Measurements from ENCODE around the gene MAGED2. TPM values are rescaled to one million over a fixed set of nuclear protein-coding genes. Genes with fewer than 3 reads are reported as not detected.
"Not testable (repeated sequence)": the region's sequence is repeated elsewhere in the genome, so short reads cannot be mapped to it uniquely, and the experiment has no call there.

Gene MAGED2
- total and polyA plus RNA-seq, 5 donors from 2014 or later, result 61.0 to 116 (median 105) TPM

- no peak overlapping the region for H3K27ac Mint-ChIP-seq
- Histone ChIP-seq H3K9me3 (ENCODE audit: control insufficient read depth in 2 of 2, low read length in 2 of 2) (no peaks in the 10 kb centered on the region), H3K27me3 (ENCODE audit: control insufficient read depth, insufficient read depth, low read length) (no peaks in the 10 kb centered on the region), H3K4me3 (ENCODE audit: low read depth, low read length) (no peak overlapping the region), H3K4me1 (ENCODE audit: control insufficient read depth, insufficient read depth, low read length, poor library complexity, severe bottlenecking) (no peaks in the 10 kb centered on the region), H3K27ac (ENCODE audit: insufficient read depth, low read length, poor library complexity, severe bottlenecking) (no peak overlapping the region), H3K36me3 (ENCODE audit: control insufficient read depth, insufficient read depth, low read length) (no peaks in the 10 kb centered on the region)
- ATAC-seq (ENCODE audit: low read depth in 2 of 2) (no peak), DNase-seq (no peak)
- H3K27me3 Mint-ChIP-seq, result peaks cover 2% of the 10 kb centered on the region
- no peaks in the 10 kb centered on the region for H3K36me3 Mint-ChIP-seq
- no peak overlapping the region for H3K4me3 Mint-ChIP-seq
- no peaks in the 10 kb centered on the region for H3K4me1 Mint-ChIP-seq
- H3K9me3 Mint-ChIP-seq, result no peaks in the 10 kb centered on the region
Measured at GRCh38 chrX:54842607-54843006, 35.1 kb downstream of the MAGED2 start.

- no peaks in the 10 kb centered on the region for H3K9me3 ChIP-seq (ENCODE audit: control insufficient read depth in 2 of 2, low read length in 2 of 2)
- no peak for DNase-seq
- H3K4me1 ChIP-seq (ENCODE audit: control insufficient read depth, insufficient read depth, low read length, poor library complexity, severe bottlenecking), result no peaks in the 10 kb centered on the region
- H3K27ac Mint-ChIP-seq, result no peak overlapping the region
- no peaks in the 10 kb centered on the region for H3K27me3 Mint-ChIP-seq
- no peaks in the 10 kb centered on the region for H3K36me3 ChIP-seq (ENCODE audit: control insufficient read depth, insufficient read depth, low read length)
- H3K4me3 Mint-ChIP-seq, result no peak overlapping the region
- no peaks in the 10 kb centered on the region for H3K9me3 Mint-ChIP-seq
- H3K36me3 Mint-ChIP-seq, result no peaks in the 10 kb centered on the region
- no peaks in the 10 kb centered on the region for H3K4me1 Mint-ChIP-seq
- H3K27ac ChIP-seq (ENCODE audit: insufficient read depth, low read length, poor library complexity, severe bottlenecking), result no peak overlapping the region
- ATAC-seq (ENCODE audit: low read depth in 2 of 2), result no peak
- H3K27me3 ChIP-seq (ENCODE audit: control insufficient read depth, insufficient read depth, low read length), result no peaks in the 10 kb centered on the region
- H3K4me3 ChIP-seq (ENCODE audit: low read depth, low read length), result no peak overlapping the region
Measured at GRCh38 chrX:54843050-54843449, 35.5 kb downstream of the MAGED2 start.

GRCh38 chrX:54847700-54848099 is 40.2 kb downstream of the MAGED2 start:
- not testable (repeated sequence) for H3K9me3 ChIP-seq (ENCODE audit: control insufficient read depth in 2 of 2, low read length in 2 of 2); H3K4me3 Mint-ChIP-seq; DNase-seq; H3K4me1 Mint-ChIP-seq; H3K27me3 ChIP-seq (ENCODE audit: control insufficient read depth, insufficient read depth, low read length); H3K9me3 Mint-ChIP-seq; H3K27ac ChIP-seq (ENCODE audit: insufficient read depth, low read length, poor library complexity, severe bottlenecking); H3K27ac Mint-ChIP-seq; H3K4me3 ChIP-seq (ENCODE audit: low read depth, low read length); H3K36me3 Mint-ChIP-seq; H3K4me1 ChIP-seq (ENCODE audit: control insufficient read depth, insufficient read depth, low read length, poor library complexity, severe bottlenecking); H3K27me3 Mint-ChIP-seq; H3K36me3 ChIP-seq (ENCODE audit: control insufficient read depth, insufficient read depth, low read length); ATAC-seq (ENCODE audit: low read depth in 2 of 2)

- peaks cover 4% of the 10 kb centered on the region for H3K27me3 Mint-ChIP-seq
Measured at GRCh38 chrX:54865208-54865607, 57.7 kb downstream of the MAGED2 start.

More at GRCh38 chrX:54865208-54865607, 57.7 kb downstream of the MAGED2 start:
- H3K27ac Mint-ChIP-seq, result no peak overlapping the region
- no peak for DNase-seq
- Histone ChIP-seq H3K27ac (ENCODE audit: insufficient read depth, low read length, poor library complexity, severe bottlenecking) (no peak overlapping the region), H3K36me3 (ENCODE audit: control insufficient read depth, insufficient read depth, low read length) (no peaks in the 10 kb centered on the region), H3K27me3 (ENCODE audit: control insufficient read depth, insufficient read depth, low read length) (no peaks in the 10 kb centered on the region), H3K4me3 (ENCODE audit: low read depth, low read length) (no peak overlapping the region), H3K9me3 (ENCODE audit: control insufficient read depth in 2 of 2, low read length in 2 of 2) (peaks cover 3% of the 10 kb centered on the region in 2 experiments), H3K4me1 (ENCODE audit: control insufficient read depth, insufficient read depth, low read length, poor library complexity, severe bottlenecking) (no peaks in the 10 kb centered on the region)
- H3K36me3 Mint-ChIP-seq, result no peaks in the 10 kb centered on the region
- H3K9me3 Mint-ChIP-seq, result peaks cover 0 to 7% (median 2%) of the 10 kb centered on the region in 7 donors
- H3K4me3 Mint-ChIP-seq, result no peak overlapping the region
- H3K4me1 Mint-ChIP-seq, result no peaks in the 10 kb centered on the region
- no peak for ATAC-seq (ENCODE audit: low read depth in 2 of 2)

Other genes with a start within 250 kb of the MAGED2 start
- not detected for gene ITIH6, start 9.5 kb upstream of the MAGED2 start, total RNA-seq
- gene ITIH6, start 9.5 kb upstream of the MAGED2 start, polyA plus RNA-seq, result not detected
- 0.47 TPM for gene TRO, start 113.1 kb downstream of the MAGED2 start, total RNA-seq
- under 1 TPM in 2 of 4 donors, not detected in 2; 0.17 to 0.44 TPM for gene TRO, start 113.1 kb downstream of the MAGED2 start, polyA plus RNA-seq
- gene PFKFB1, start 186.4 kb downstream of the MAGED2 start, total RNA-seq, result 0.35 TPM
- under 1 TPM in 2 of 4 donors, not detected in 2; 0.09 to 0.40 TPM for gene PFKFB1, start 186.4 kb downstream of the MAGED2 start, polyA plus RNA-seq
- gene APEX2, start 192.6 kb downstream of the MAGED2 start, total RNA-seq, result 9.4 TPM
- 10 to 100 TPM; 16.5 to 21.6 (median 18.7) TPM for gene APEX2, start 192.6 kb downstream of the MAGED2 start, polyA plus RNA-seq
- not detected for gene ALAS2, start 223.2 kb downstream of the MAGED2 start, total RNA-seq
- not detected for gene ALAS2, start 223.2 kb downstream of the MAGED2 start, polyA plus RNA-seq

All from CD4-positive, CD25-positive, alpha-beta regulatory T cell (primary cell).